ENCODE results near the gene ARID1B.

The ARID1B gene

DNA sequence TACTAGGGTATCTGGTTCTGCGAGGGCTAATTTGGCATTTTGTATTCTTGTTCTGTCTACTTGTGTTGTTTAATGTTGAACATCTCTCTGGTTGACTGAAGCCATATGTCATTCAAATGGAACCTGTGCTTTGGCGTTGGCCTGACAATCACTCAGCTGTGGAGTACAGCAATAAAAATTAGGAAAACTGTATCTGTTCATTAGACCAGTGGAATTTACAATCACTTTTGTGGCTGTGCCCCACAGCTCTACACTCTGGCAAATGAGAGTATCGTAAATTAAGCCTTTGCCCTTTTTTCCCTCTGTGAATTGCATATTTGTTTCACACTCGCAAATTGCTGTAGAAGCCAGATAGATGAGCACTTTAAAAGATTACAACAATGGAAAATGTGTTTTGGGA is 102.0 kb downstream of the ARID1B start:
- no peak for DNase-seq (ENCODE audit: low spot score)

DNA sequence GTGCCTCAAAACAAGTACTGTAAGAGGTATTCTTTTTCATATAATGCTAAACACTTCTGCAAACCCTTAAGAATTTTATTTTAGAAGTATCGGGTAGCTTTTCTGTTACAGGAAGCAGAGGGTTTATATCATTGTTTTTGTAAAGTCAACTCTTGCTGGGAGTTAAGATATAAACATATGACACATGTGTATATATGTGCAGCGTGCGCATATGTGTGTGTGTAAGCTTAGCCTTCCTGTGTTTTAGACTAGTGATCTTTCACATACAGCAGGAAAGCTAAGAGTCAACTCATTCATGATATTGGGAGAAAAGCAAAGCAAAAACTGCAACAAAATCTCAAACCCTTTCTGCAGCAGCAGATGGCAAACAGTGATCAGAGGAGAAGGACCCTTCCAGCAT is 102.4 kb downstream of the ARID1B start:
- no peak for DNase-seq (ENCODE audit: low spot score)

GRCh38 chr6:156880913-156881312 is 103.7 kb downstream of the ARID1B start:
- no peak for DNase-seq (ENCODE audit: low spot score)

- DNase-seq (ENCODE audit: low spot score) = no peak
Observed at GRCh38 chr6:156881687-156882629, 104.8 kb downstream of the ARID1B start.

DNA sequence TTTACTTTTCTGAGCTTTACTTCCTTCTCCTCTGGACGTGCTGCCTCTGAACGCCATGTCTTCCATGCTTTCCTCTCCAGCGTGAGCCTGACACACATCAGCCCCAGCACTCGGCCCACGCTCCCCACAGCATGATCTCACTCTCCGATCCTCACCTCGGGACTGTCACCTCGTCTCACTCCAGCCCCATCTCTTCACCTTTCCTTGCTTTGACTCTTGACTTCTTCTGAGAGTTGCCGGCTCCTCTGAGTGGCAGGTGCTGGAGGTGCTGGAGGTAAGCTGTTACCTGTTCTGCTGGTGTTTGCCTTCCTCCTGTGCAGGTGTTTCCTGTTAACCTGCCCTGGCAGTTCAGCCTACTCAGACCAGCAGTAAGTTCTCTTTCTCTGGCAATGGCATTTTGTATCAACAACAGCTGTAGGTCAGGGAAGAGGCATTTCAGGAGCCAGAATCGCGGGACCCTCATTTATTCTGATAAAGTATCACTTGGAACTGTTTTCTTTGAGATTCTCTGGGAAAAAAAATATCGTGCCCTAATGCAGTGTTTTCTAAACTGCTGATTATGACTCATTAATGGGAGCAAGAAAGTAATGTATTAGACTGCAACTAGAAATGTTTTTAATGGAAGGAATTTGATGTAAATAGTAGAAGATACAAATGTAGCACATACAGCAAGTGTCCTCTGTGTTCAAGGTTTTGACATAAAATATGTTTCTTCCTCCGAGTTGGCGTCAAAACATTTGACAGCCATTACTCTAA is 106.5 kb downstream of the ARID1B start:
- no peak for DNase-seq (ENCODE audit: low spot score)

DNA sequence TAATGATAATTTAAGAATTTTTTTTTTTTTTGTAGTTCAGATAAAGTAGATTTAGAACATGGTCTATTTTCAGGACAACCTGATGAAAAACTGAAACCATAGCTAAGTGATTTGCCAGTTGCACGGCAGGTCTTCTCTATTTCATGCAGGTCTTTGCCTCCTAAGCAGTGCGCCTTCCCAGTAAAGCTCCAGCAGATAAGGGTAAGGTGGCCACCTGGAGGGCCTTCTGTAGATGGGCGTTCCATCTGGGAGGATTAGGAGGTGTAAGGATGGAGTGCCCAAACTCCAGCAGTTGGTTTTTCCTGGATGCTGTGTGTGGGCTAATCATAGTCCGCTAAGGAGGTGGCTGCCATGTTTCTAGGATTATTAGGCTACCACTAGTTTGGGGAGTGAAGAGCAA is 107.1 kb downstream of the ARID1B start:
- no peak for DNase-seq (ENCODE audit: low spot score)

- DNase-seq (ENCODE audit: low spot score) = no peak
Observed at GRCh38 chr6:156885562-156885961, 108.4 kb downstream of the ARID1B start.

DNA sequence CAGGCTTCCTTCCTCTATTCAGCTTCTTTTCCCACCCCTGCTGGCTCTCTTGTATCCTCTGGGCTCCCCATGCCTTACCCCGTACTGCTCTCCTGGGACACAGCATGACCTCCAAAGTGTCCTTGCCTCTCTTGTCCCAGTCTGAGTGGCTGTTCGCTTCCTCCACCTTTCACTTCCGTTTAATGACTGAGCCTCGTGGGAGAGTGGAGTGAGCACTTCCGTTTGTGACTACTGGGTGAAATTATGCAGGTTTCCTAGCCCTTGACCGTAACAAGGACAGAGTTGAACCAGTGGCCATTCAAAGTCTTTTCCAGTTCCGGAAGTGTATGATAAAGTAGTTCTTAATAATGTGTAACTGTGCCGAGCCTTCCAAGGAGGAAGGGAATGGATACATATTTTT is 109.2 kb downstream of the ARID1B start:
- DNase-seq (ENCODE audit: low spot score) = peak; percentile 78

- no peak for DNase-seq (ENCODE audit: low spot score)
Observed at GRCh38 chr6:156887623-156888269, 110.6 kb downstream of the ARID1B start.

DNA sequence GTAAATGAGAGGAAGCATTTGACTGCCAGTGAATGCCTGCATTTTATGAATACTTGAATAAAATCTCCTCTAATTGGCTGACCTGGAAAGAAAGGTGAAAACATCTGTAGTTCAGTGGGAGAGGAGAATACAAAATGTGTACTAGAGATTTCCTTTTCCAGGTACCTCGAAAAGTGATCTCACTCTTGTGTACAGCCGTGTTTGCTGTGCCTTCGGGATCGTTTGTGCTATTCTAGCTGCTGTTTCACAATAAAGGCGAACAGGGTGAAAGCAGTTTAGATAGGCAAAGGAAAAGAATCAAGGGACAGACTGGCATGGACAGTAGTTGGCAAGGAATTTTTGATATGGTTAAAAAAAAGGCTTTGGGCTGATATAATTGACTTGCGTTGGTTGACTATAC is 112.3 kb downstream of the ARID1B start:
- no peak for DNase-seq (ENCODE audit: low spot score)

- DNase-seq (ENCODE audit: low spot score) = no peak
Observed at GRCh38 chr6:156889986-156890385, 112.8 kb downstream of the ARID1B start.

DNA sequence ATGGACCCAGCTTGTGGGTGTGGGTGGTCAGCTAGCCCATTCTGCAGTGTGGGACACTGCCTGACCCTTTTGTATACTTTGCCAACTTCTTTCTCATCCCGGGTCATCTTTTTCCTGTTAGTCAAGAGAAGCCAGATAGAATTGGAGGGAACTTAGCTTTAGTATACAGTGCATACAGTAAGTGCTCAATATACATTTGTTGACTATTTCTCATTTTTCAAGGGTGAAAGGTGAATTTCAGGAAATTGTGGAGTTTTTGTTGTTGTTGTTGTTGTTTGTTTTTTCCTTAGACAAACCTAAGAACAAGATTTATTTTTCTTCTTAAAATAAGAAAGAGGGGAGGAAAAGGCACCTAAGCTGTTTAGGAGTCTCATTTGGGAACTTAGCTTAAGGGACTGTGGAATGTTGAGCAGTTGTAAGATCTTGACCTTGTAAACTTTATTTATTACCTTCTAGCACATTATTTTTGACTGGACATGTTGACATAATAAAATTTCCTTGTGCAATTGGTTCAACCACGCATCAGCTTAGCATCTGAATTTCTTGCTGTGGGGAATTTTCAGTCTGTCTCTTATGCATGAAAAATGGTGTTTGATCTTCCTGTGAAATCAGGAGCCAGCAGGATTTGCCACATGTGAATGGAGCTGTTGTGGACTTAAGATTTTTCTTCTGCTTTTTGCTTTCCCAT is 113.6 kb downstream of the ARID1B start:
- no peak for DNase-seq (ENCODE audit: low spot score)

DNA sequence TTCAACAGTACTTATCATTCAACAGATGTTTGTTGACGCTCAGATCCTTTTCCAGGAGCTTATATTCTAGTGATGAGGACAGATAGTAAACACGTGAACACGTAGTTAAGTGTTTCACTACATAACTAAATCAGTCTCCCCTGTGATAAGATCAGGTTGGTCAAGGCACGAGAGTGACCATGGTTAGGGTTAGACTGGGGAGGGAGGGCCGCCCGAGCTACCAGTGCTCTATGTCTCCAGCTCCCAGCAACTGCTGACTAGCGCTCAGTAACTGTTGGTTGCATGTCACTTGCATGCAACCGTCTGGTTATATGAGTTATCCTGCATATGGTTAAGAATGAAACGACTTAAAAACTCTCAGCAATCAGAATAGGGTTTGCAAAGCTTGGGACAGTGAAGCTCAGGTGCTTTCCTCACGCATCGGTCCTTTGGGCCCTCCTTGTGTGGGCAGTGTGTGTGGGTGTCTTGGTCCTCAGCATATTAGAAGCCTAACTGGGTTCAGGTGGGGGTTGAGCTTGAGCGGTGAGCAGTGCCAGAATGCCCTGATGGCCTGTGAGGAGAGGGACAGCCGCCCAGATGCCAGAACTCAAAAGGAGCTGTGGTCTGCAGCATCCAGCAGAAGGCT is 120.8 kb downstream of the ARID1B start:
- DNase-seq (ENCODE audit: low spot score) = no peak

DNA sequence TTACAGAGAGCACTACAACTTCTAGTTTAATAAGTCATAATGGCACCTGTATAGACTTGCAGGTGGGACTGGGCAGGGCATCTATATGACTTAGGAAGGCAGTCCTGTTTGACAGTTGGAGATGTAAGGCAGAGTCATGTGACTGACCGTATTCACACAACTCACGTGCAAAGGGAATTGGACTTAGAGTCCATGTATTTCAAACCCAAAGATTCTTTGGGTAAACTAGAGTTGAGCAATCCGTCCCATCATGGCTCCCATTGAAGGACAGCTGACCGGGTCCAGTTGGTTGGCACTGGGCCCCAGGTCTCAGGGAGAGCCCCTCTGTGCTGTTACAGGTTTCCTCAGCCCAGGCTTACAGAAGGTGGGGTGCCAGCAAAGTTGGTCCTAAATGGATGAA is 121.9 kb downstream of the ARID1B start:
- DNase-seq (ENCODE audit: low spot score) = no peak

DNA sequence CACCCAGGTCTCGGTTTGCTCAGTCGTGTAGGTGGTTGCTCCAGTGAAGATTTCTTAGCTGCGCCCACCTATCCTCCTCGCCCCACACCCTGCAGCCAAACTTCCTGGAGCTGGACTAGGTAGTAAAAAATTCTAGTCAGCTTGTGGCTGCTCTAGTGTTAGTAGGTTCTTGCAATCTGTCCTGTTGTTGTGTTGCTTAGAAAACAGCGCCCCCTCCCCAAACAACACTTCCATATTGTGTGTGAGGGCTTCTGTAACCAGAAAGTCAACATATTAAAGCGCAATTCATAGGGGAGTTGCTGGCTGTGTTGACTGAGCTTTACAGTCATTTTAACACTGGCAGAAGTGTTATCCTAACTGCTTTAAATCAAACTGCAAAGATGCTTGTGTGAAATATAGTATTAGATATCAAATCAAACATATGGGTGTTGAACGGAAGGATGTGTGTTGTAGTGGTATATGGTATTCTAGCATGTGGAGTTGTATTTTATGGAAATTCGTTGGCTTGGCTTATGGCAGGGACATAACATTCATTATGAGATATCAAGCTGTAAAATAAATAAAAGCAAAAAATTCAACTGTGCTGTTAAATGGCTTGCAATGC is 122.5 kb downstream of the ARID1B start:
- no peak for DNase-seq (ENCODE audit: low spot score)

DNA sequence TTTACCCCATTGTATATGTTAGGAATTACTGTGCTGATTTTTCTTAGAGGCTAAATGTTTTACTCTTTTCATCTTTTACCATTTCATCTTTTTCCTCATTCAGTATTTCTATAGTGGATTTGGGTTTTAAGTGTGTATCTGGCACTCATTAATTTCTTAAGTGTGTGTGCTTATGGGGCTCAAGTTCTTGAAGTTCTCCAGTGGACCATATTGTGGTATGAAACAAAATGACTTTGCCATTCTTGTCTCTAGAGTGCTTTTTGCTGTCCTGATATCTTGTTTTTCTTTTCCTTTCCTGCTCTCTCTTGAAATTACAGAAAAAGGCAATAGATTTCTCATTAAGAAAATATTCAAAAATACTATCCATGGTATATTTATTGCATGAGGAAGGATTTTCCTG is 123.1 kb downstream of the ARID1B start:
- no peak for DNase-seq (ENCODE audit: low spot score)

GRCh38 chr6:156901309-156902019 is 124.3 kb downstream of the ARID1B start:
- DNase-seq (ENCODE audit: low spot score) = no peak

- DNase-seq (ENCODE audit: low spot score) = no peak
Observed at GRCh38 chr6:156902782-156903181, 125.6 kb downstream of the ARID1B start.

DNA sequence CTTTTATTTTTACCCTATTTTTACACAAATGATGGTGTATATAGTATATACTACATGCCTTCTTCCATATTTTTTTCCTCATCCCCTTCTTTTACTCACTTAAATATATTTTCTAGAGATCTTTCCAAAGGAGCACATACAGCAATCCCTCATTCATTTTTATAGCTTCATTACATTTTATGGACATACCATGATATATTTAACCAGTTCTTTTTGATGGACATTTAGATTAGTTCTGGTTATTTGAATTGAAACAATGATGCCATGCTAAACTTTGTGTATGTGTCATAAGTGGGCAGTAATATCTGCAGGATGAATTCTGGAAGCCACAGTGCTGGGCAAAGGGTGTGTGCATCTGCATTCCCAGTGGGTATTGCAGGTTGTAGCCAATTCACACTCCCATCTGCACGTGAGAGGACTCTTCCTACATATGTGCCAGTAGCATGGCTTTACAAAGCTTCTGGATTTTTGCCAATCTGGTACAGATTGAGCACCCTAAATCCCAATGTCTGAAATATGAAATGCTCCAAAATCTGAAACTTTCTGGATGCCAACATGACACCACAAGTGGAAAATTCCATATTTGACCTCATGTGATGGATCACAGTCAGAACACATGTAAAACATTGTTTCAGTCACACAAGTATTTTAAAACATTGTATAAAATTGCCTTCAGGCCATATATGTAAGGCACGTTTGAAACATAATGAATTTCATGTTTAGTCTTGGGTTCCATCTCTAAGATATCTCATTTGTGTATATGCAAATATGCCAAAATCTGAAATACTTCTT is 127.2 kb downstream of the ARID1B start:
- no peak for DNase-seq (ENCODE audit: low spot score)

DNA sequence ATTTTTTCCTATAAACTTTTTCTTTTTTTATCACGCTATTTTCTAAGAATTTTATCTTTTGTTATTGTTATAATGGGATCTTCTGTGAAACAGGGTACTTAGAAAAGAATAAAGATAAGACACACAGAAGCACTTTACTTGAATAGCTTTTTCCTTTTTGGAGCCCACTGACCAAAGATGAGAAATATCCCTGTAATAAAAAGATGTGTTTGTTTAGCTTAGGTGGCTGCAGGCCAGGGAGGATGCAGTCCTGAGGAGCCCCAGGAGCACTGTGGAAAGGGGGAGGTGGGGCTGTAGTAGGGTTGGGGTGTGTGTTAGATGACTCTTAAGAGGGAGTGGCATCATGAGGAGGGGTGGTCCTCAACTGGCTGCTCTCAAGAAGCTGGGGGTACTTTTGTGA is 128.6 kb downstream of the ARID1B start:
- no peak for DNase-seq (ENCODE audit: low spot score)

Data from COLO829 (cell line).